HG03378 (cell line): Measurements from ENCODE around the gene SLC25A42.
"Not testable (repeated sequence)": the region's sequence is repeated elsewhere in the genome, so short reads cannot be mapped to it uniquely, and the experiment has no call there.

Experiments
- ATAC-seq: cut with Tn5 transposase; IDR thresholded peaks from one replicate; pipeline ENCODE4 v1.9.1; 2021; ENCODE audit warnings: mild to moderate bottlenecking, moderate library complexity; ENCODE audit not compliant: unreplicated experiment

The SLC25A42 gene

DNA sequence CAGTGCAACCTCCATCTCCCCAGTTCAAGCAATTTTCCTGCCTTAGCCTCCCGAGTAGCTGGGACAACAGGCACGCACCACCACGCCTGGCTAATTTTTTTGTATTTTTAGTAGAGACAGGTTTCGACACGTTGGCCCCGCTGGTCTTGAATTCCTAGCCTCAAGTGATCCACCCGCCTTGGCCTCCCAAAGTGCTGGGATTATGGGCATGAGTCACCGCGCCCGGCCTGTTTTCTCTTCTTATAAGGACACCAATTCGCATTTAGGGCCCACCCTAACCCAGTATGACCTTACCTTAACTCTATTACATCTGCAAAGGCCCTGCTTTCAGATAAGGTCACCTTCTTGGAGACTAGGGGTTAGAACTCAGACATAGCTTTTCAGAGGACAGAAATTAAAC is 39.4 kb downstream of the SLC25A42 start:
- no peak for ATAC-seq

DNA sequence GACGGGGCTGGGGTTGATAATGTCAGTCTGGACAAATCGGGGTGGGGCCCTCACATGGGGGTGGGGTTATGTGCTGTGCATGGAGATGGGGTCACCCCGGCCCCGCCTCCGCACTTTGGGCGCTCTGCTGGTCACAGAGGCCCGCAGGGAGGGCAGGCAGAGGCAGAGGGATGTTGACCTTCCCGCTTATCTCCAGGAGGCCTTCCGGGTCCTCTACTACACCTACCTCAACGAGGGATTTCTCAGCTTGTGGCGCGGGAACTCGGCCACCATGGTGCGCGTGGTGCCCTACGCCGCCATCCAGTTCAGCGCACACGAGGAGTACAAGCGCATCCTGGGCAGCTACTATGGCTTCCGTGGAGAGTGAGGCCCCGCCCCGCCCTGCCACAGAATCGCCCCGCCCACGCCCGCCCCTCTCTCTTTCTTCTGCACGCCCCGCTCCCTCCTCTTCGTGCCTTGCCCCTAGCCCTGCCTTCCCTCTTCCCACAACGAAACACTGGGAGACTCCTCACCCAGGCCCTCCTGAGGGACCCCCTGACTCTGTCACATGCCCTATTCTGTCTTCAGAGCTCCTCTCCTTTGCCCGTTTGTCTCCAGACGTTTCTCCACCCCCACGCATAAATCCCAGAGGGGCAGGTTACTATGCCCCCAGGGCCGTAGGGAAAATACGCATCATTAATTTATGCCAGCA is 41.7 kb downstream of the SLC25A42 start:
- no peak for ATAC-seq

DNA sequence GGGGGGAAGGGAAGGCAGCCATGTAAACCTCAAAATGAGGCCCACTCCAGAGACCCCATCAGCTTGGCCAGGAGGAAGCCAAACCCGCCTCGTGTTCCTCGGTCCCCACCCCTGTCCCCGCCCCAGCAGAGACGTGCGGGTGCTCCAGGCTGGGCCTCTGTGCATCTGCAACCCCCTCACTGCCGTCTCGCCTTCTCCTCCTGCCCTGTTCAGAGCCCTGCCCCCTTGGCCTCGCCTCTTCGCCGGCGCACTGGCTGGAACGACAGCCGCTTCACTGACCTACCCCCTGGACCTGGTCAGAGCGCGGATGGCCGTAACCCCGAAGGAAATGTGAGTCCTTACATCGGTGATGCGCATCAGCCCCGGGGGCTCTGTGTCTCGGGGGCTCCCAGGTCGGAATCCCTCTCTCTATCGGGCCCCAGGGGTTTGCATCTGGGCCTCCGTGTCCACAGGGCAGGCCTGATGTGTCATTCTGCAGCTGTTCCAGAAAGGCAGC is 42.3 kb downstream of the SLC25A42 start:
- no peak for ATAC-seq

- ATAC-seq = not testable (repeated sequence)
Measured at GRCh38 chr19:19106938-19107337, 43.1 kb downstream of the SLC25A42 start.

DNA sequence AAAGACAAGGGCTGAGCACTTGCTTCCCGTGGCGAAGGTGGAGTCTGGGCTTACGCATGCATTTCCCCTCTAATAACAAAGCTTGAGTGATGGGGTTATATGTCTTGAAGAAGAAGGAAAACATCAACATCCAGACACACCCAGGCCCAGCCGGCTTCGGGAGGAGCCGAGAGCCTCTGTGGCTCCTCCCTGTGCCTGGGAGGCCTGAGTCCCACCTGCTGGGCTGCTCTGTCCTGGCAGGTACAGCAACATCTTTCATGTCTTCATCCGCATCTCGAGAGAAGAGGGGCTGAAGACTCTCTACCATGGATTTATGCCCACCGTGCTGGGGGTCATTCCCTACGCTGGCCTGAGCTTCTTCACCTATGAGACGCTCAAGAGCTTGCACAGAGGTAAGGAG is 43.9 kb downstream of the SLC25A42 start:
- ATAC-seq = no peak

DNA sequence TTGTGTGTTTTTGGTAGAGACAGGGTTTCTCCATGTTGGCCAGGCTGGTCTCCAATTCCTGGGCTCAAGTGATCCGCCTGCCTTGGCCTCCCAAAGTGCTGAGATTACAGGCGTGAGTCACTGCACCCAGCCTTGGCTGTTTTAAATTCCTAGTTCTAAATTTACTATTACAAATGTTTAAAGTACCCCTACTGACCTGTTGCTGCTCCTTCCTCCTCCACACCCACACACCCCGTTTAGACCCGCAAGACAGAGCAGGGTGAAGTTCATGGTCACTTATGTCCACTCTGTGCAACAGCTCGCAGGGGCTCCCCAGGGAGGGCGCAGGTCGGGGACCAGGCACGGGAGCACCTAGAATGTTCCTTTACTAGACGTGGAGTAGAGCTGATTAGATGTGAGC is 45.8 kb downstream of the SLC25A42 start:
- no peak for ATAC-seq

- ATAC-seq = no peak
Measured at GRCh38 chr19:19110410-19111135, 46.8 kb downstream of the SLC25A42 start.

GRCh38 chr19:19111136-19111835 is 47.5 kb downstream of the SLC25A42 start:
- ATAC-seq = no peak

- ATAC-seq = no peak
Measured at GRCh38 chr19:19111967-19112580, 48.3 kb downstream of the SLC25A42 start.

DNA sequence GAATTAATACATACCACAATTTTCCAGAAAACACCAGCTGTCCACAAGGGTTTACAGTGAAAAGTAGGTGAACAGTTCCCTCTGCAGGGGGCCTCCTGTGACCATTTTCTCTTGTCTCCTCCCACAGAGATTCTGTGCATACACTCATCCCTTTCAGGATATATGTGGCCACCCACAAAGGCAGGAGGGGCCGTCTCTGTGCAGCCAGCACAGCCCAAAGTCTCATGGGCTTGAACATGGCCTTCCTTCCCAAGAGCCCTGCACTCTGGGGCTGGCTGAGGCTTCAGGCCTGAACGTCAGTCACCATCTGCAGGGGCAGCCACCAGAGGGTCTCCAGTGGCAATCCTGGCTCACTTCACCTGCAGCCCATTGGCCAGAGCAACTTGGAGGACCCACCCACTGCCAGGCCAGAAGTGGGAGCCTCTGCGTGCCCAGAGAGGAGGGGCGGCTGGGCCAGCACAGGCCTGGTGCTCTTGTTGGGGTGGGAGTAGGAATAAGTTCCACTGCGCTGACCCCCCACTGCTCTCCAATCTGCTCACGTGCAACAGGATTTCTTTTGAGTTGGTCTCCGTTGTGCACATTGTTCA is 49.3 kb downstream of the SLC25A42 start:
- no peak for ATAC-seq

GRCh38 chr19:19115954-19116353 is 52.2 kb downstream of the SLC25A42 start:
- ATAC-seq = no peak

- ATAC-seq = no peak
Measured at GRCh38 chr19:19119325-19120237, 55.8 kb downstream of the SLC25A42 start.

- no peak for ATAC-seq
Measured at GRCh38 chr19:19120308-19121231, 56.8 kb downstream of the SLC25A42 start.

DNA sequence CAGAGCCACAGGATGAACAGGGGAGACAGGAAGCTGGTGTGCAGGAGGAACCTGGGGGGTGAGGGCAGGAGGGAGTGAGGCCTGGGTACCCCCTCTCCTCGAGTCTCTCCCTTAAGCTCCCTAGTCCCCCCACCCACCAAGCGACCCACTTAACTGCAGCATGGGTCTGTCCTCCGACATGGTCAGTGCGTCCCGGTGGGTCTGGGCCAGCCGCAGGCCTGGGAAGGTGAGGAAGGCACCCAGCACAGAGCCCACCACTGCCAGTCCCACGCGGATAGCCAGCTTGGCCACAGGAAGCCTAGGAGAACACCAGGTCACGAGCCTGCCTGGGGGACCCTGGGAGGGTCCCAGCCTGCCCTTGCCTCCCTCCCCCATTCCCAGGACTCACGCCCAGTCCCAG is 57.6 kb downstream of the SLC25A42 start:
- ATAC-seq = no peak

DNA sequence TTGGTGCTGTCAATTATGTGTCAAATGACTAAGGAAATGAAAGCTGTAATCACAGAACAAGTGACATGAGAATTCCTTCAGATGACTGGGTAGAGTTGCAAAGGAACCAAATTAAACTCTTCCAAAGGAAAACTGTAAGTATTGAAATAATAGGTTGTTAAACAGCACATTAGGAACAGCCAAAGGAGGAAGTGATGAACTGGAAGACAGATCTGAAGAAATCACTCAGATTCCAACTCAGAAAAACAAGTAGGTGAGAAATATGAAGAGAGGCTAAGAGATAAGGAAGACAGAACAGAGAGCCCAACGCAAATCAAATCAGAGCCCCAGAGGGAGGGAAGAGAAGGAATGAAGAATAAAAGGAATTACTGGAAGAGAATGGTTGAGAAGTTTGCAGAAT is 59.1 kb downstream of the SLC25A42 start:
- no peak for ATAC-seq

- ATAC-seq = no peak
Measured at GRCh38 chr19:19123386-19123785, 59.6 kb downstream of the SLC25A42 start.

- ATAC-seq = no peak
Measured at GRCh38 chr19:19126102-19126501, 62.3 kb downstream of the SLC25A42 start.

DNA sequence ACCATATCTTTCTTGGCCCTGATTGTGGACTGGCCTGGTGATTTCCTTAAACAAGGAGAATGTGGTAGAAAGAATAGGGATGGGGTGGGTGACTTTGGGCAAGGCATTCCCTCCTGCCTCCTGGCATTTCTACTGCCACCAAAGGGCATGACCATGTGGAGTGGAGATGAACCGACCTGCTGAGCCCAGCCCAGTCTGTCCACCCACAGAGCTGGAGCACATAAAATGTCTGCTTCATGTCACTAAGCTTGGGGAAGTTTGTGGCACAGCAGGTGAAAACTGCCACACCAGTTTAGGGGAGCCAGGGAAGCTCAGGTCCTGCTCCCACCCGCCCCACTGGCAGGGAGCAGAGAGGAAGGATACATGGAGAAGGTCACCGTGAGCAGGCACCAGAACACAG is 68.2 kb downstream of the SLC25A42 start:
- no peak for ATAC-seq

DNA sequence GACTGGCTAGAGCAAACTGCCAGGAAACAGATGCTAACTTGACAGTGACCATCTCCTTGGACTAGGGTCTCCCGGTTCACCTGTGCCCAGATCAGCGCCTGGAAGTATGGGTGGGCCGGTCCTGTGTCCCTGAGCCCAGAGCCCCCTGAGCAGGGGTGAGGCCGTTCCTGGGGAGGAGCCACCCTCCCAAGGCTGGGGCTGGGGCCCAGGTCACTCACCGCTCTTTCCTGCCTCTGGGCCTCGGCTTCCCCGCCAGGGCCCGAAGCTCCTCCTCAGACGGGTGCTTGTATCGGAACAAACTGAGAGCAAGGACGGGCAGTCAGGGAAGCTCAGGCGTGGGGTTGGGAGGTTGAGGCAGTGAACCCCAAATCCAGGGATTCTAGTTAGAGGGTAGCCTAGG is 69.1 kb downstream of the SLC25A42 start:
- ATAC-seq = no peak
